ENCODE data around the gene TAF6L. TPM values are rescaled to one million over a fixed set of nuclear protein-coding genes. Genes with fewer than 3 reads are reported as not detected.

Gene TAF6L
- total RNA-seq, 1 experiment from 2014 or later, result 37.7 TPM

DNA sequence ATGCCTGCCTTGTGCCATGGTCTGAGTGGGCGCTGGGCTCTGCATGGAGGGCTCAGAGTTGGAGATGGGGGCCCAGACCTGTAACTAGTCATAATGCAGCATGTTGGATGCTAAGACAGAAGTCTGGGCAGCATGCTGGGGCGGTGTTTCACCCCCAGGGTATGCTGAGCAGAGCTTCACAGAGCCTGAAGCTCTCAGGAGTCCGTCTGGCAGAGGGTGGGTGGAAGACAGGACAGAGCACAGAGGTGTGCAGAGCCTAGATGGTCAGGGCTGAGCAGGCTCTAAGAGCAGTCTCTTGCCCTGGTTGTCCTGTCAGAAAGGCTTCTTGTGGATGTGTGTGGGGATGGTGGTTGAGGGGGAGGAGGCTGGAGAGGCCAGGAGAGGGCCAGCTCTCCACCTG lies 7.2 kb downstream of the TAF6L start:
- H3K27ac Mint-ChIP-seq, result peak overlapping the region in 2 of 3 experiments; percentile 59 to 63; a peak in 2 of 7 replicates
- no peaks in the 10 kb centered on the region for H3K79me1 ChIP-seq (ENCODE audit: insufficient read depth, low read depth, low read length, poor library complexity, severe bottlenecking)
- H3K4me3 Mint-ChIP-seq, result no peak overlapping the region; a peak in 1 of 5 replicates

More for the DNA sequence above, 7.2 kb downstream of the TAF6L start:
- no CpG with 5 or more reads among the region's 3 CpGs for WGBS (ENCODE audit: extremely low coverage, insufficient read length, low lambda C conversion rate)
- Histone ChIP-seq H3T11ph (ENCODE audit: low read length) (no peak overlapping the region), H3K23ac (ENCODE audit: insufficient read length, low read depth, low read length) (no peak overlapping the region), H3K14ac (ENCODE audit: insufficient read depth, low read length) (no peak overlapping the region), H2BK120ac (ENCODE audit: low read depth, low read length, poor library complexity, severe bottlenecking) (no peak overlapping the region), H3K18ac (ENCODE audit: insufficient read length, low read depth, low read length) (no peak overlapping the region), H2BK5ac (ENCODE audit: insufficient read length, low read length) (no peak overlapping the region), H3K4ac (ENCODE audit: low read depth, low read length) (no peak overlapping the region), H3K4me1 (ENCODE audit: insufficient read depth, low read length) (no peaks in the 10 kb centered on the region), H2AFZ (ENCODE audit: low read length) (no peak overlapping the region), H2BK15ac (ENCODE audit: low read depth, low read length) (no peak overlapping the region), H2AK5ac (ENCODE audit: insufficient read length, low read length) (no peak overlapping the region), H2BK12ac (ENCODE audit: insufficient read length, low read depth, low read length) (no peak overlapping the region), H3K23me2 (ENCODE audit: insufficient read length, low read depth, low read length, poor library complexity, severe bottlenecking) (peaks cover 3% of the 10 kb centered on the region), H3K79me2 (ENCODE audit: insufficient read depth, low read length) (peaks cover 3% of the 10 kb centered on the region; the same call in 1 of the 2 replicates), H3K9me3 (ENCODE audit: control insufficient read depth, low read depth, low read length) (no peaks in the 10 kb centered on the region), H2BK20ac (ENCODE audit: low read depth, low read length, poor library complexity, severe bottlenecking) (no peak overlapping the region), H4K20me1 (ENCODE audit: control insufficient read depth, insufficient read depth, insufficient read length) (no peaks in the 10 kb centered on the region), H3K27ac (ENCODE audit: insufficient read length, low read depth, low read length) (no peak overlapping the region), H3K9ac (ENCODE audit: extremely low read depth, insufficient read length, low read length) (no peak overlapping the region), H4K5ac (ENCODE audit: insufficient read length, low read depth, low read length) (no peak overlapping the region), H4K91ac (ENCODE audit: insufficient read length, low read depth, low read length) (no peak overlapping the region), H4K8ac (replicated peaks; ENCODE audit: insufficient read length, low read depth, low read length) (no peak overlapping the region), H3K4me2 (ENCODE audit: insufficient read depth, insufficient read length, low read length) (no peak overlapping the region), H3K56ac (ENCODE audit: insufficient read length, low read depth, low read length) (no peak overlapping the region), H3K27me3 (ENCODE audit: insufficient read depth, low read length) (no peaks in the 10 kb centered on the region)
- peaks cover 44 to 81% (median 68%) of the 10 kb centered on the region in 3 experiments for H3K36me3 Mint-ChIP-seq (ENCODE audit: insufficient read depth in 1 of 3, low read depth in 3 of 3)
- no peak for DNase-seq
- no peaks in the 10 kb centered on the region for H3K9me3 Mint-ChIP-seq
- no peaks in the 10 kb centered on the region for H3K27me3 Mint-ChIP-seq (ENCODE audit: low read depth)
- TF ChIP-seq, protein P1, sequence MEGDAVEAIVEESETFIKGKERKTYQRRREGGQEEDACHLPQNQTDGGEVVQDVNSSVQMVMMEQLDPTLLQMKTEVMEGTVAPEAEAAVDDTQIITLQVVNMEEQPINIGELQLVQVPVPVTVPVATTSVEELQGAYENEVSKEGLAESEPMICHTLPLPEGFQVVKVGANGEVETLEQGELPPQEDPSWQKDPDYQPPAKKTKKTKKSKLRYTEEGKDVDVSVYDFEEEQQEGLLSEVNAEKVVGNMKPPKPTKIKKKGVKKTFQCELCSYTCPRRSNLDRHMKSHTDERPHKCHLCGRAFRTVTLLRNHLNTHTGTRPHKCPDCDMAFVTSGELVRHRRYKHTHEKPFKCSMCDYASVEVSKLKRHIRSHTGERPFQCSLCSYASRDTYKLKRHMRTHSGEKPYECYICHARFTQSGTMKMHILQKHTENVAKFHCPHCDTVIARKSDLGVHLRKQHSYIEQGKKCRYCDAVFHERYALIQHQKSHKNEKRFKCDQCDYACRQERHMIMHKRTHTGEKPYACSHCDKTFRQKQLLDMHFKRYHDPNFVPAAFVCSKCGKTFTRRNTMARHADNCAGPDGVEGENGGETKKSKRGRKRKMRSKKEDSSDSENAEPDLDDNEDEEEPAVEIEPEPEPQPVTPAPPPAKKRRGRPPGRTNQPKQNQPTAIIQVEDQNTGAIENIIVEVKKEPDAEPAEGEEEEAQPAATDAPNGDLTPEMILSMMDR (conservative IDR thresholded peaks at IDR 0.05), result no peak
- no peaks in the 10 kb centered on the region for H3K4me1 Mint-ChIP-seq
